ENCODE measurements around the gene HSD11B2.
A peak's percentile ranks its signal among the peaks of the same experiment; 100 is the strongest.
"Not testable (repeated sequence)": the region's sequence is repeated elsewhere in the genome, so short reads cannot be mapped to it uniquely, and the experiment has no call there.

Gene HSD11B2

GRCh38 chr16:67415421-67415820 lies 15.5 kb upstream of the HSD11B2 start:
- DNase-seq, result not testable (repeated sequence)

GRCh38 chr16:67415872-67416793 lies 14.8 kb upstream of the HSD11B2 start, which contains the start of gene ZDHHC1:
Gene ZDHHC1 (minus strand): TSS chr16:67416477. CDS start chr16:67407775, 8,702 bp downstream.
- peak; percentile 52 for DNase-seq

GRCh38 chr16:67417333-67418061 lies 13.4 kb upstream of the HSD11B2 start:
- DNase-seq, result no peak

GRCh38 chr16:67419502-67419901 lies 11.4 kb upstream of the HSD11B2 start:
- DNase-seq, result no peak

GRCh38 chr16:67419931-67420330 lies 11.0 kb upstream of the HSD11B2 start:
- no peak for DNase-seq

- DNase-seq, result no peak
Measured at GRCh38 chr16:67421030-67421429, 9.9 kb upstream of the HSD11B2 start.

- no peak for DNase-seq
Measured at GRCh38 chr16:67423015-67423414, 7.9 kb upstream of the HSD11B2 start.

- DNase-seq, result no peak
Measured at GRCh38 chr16:67423611-67424260, 7.2 kb upstream of the HSD11B2 start.

- DNase-seq, result no peak
Measured at GRCh38 chr16:67424261-67424615, 6.7 kb upstream of the HSD11B2 start.

- DNase-seq, result no peak
Measured at GRCh38 chr16:67425061-67425460, 5.9 kb upstream of the HSD11B2 start.

- DNase-seq, result no peak
Measured at GRCh38 chr16:67425580-67425979, 5.3 kb upstream of the HSD11B2 start.

- no peak for DNase-seq
Measured at GRCh38 chr16:67426022-67426421, 4.9 kb upstream of the HSD11B2 start.

GRCh38 chr16:67426950-67427349 lies 4.0 kb upstream of the HSD11B2 start:
- no peak for DNase-seq

- DNase-seq, result peak; percentile 29
Measured at GRCh38 chr16:67428146-67428731, 2.7 kb upstream of the HSD11B2 start.

- no peak for DNase-seq
Measured at GRCh38 chr16:67429053-67429798, 1.7 kb upstream of the HSD11B2 start.

- DNase-seq, result no peak
Measured at GRCh38 chr16:67429799-67430503, 970 bp upstream of the HSD11B2 start.

- no peak for DNase-seq
Measured at GRCh38 chr16:67430504-67430976, 381 bp upstream of the HSD11B2 start.

- no peak for DNase-seq
Measured at GRCh38 chr16:67431775-67432505, 1.0 kb downstream of the HSD11B2 start.

GRCh38 chr16:67432506-67432890 lies 1.6 kb downstream of the HSD11B2 start:
- no peak for DNase-seq

GRCh38 chr16:67433131-67433719 lies 2.3 kb downstream of the HSD11B2 start:
- no peak for DNase-seq

Data from HCEC 1CT (cell line).